Activated naive CD8-positive, alpha-beta T cell treated with anti-CD3 and anti-CD28 coated beads, Interleukin-2, amount 10 ng/mL, durations not matched to agents 7 days and 5 days (primary cell): ENCODE data around the gene COL18A1. TPM values are rescaled to one million over a fixed set of nuclear protein-coding genes. Genes with fewer than 3 reads are reported as not detected.
"Not testable (repeated sequence)": the region's sequence is repeated elsewhere in the genome, so short reads cannot be mapped to it uniquely, and the experiment has no call there.

Experiments
- ATAC-seq: fragments of 150-1000 bp; cut with Tn5 transposase; one replicate; pipeline ENCODE4 v1.10.0; 2021; ENCODE audit warnings: low read depth, moderate library complexity
- POLR2A ChIA-PET: fragments of 350-600 bp; sonication (Branson Sonifier 250); formaldehyde crosslinking; loops from one replicate; lab custom pipeline; 2021; ENCODE audit warnings: antibody characterized with exemption; lab: Charles Lee
- DNase-seq: peaks from one replicate; pipeline ENCODE4 v3.0.0; 2021
- H3K27ac Mint-ChIP-seq: one replicate; pipeline ENCODE4 v1.8.0; 2022; ENCODE audit warnings: mild to moderate bottlenecking, mixed read lengths
- H3K27me3 Mint-ChIP-seq: one replicate; pipeline ENCODE4 v1.8.0; 2022; ENCODE audit warnings: mild to moderate bottlenecking, moderate library complexity, mixed read lengths
- H3K36me3 Mint-ChIP-seq: one replicate; pipeline ENCODE4 v1.8.0; 2021; ENCODE audit warnings: mild to moderate bottlenecking, mixed read lengths
- H3K4me1 Mint-ChIP-seq: one replicate; pipeline ENCODE4 v1.8.0; 2021; ENCODE audit warnings: mixed read lengths
- H3K4me3 Mint-ChIP-seq: one replicate; pipeline ENCODE4 v1.8.0; 2022; ENCODE audit warnings: mild to moderate bottlenecking, moderate library complexity, mixed read lengths
- H3K9me3 Mint-ChIP-seq: one replicate; pipeline ENCODE4 v1.8.0; 2021; ENCODE audit warnings: mixed read lengths
- total RNA-seq, 2 experiments: library from RNA; stranded (reverse); gene quantifications; one replicate each; pipeline ENCODE4 v1.2.3, GENCODE V29; 2021

Gene COL18A1
- total RNA-seq, 2 experiments from 2014 or later, result 12.5 to 12.8 TPM

GRCh38 chr21:45502006-45502345 is 97.0 kb downstream of the COL18A1 start:
- no peak for ATAC-seq
- Mint-ChIP-seq H3K27ac (no peak overlapping the region), H3K9me3 (peaks cover 7% of the 10 kb centered on the region), H3K4me1 (peaks cover 4% of the 10 kb centered on the region), H3K4me3 (no peak overlapping the region), H3K27me3 (no peaks in the 10 kb centered on the region), H3K36me3 (peaks cover 7% of the 10 kb centered on the region)
- DNase-seq, result no peak
- POLR2A ChIA-PET, result no interaction called here

GRCh38 chr21:45502600-45502999 is 97.6 kb downstream of the COL18A1 start:
- peaks cover 4% of the 10 kb centered on the region for H3K4me1 Mint-ChIP-seq
- POLR2A ChIA-PET, result no interaction called here

GRCh38 chr21:45503226-45503625 is 98.3 kb downstream of the COL18A1 start:
- H3K9me3 Mint-ChIP-seq, H3K4me1 Mint-ChIP-seq, POLR2A ChIA-PET, H3K27ac Mint-ChIP-seq, H3K27me3 Mint-ChIP-seq, DNase-seq, H3K36me3 Mint-ChIP-seq, ATAC-seq, H3K4me3 Mint-ChIP-seq: not testable (repeated sequence)

More at GRCh38 chr21:45502600-45502999, 97.6 kb downstream of the COL18A1 start:
- ATAC-seq (no peak), DNase-seq (no peak)
- Mint-ChIP-seq H3K36me3 (peaks cover 7% of the 10 kb centered on the region), H3K4me3 (no peak overlapping the region), H3K27me3 (no peaks in the 10 kb centered on the region), H3K9me3 (peaks cover 7% of the 10 kb centered on the region), H3K27ac (no peak overlapping the region)

- Mint-ChIP-seq H3K9me3 (peaks cover 7% of the 10 kb centered on the region), H3K4me1 (peaks cover 4% of the 10 kb centered on the region), H3K27me3 (no peaks in the 10 kb centered on the region), H3K36me3 (peaks cover 7% of the 10 kb centered on the region), H3K4me3 (no peak overlapping the region), H3K27ac (no peak overlapping the region)
- ATAC-seq, result no peak
- DNase-seq, result no peak
- POLR2A ChIA-PET, result interaction anchor here (1.2 kb wide), 1 partner anchor 12 kb away, joined by 4 read pairs; no protein-coding TSS in a partner anchor
These were observed 99.1 kb downstream of the COL18A1 start for GRCh38 chr21:45504021-45504515.

- H3K36me3 Mint-ChIP-seq, result peaks cover 3% of the 10 kb centered on the region
- ATAC-seq, result no peak
These were observed 99.8 kb downstream of the COL18A1 start for GRCh38 chr21:45504516-45505415.

GRCh38 chr21:45505416-45506021 is 100.6 kb downstream of the COL18A1 start:
- ATAC-seq, result no peak
- POLR2A ChIA-PET, result no interaction called here
- no peaks in the 10 kb centered on the region for H3K36me3 Mint-ChIP-seq
- no peaks in the 10 kb centered on the region for H3K4me1 Mint-ChIP-seq
- H3K4me3 Mint-ChIP-seq, result no peak overlapping the region
- no peak overlapping the region for H3K27ac Mint-ChIP-seq
- DNase-seq, result no peak
- no peaks in the 10 kb centered on the region for H3K27me3 Mint-ChIP-seq
- peaks cover 1% of the 10 kb centered on the region for H3K9me3 Mint-ChIP-seq

More at GRCh38 chr21:45504516-45505415, 99.8 kb downstream of the COL18A1 start:
- Mint-ChIP-seq H3K27ac (no peak overlapping the region), H3K4me1 (peaks cover 2% of the 10 kb centered on the region), H3K4me3 (no peak overlapping the region), H3K27me3 (no peaks in the 10 kb centered on the region), H3K9me3 (peaks cover 4% of the 10 kb centered on the region)
- DNase-seq, result no peak
- POLR2A ChIA-PET, result interaction anchor here (0.6 to 1.2 kb wide), 2 partner anchors 13 to 25 kb away, joined by 3 to 4 read pairs; no protein-coding TSS in a partner anchor

- no peak overlapping the region for H3K4me3 Mint-ChIP-seq
- no peaks in the 10 kb centered on the region for H3K36me3 Mint-ChIP-seq
- H3K27ac Mint-ChIP-seq, result no peak overlapping the region
- H3K27me3 Mint-ChIP-seq, result no peaks in the 10 kb centered on the region
- peaks cover 1% of the 10 kb centered on the region for H3K9me3 Mint-ChIP-seq
- H3K4me1 Mint-ChIP-seq, result no peaks in the 10 kb centered on the region
- POLR2A ChIA-PET, result no interaction called here
- no peak for DNase-seq
- no peak for ATAC-seq
These were observed 101.4 kb downstream of the COL18A1 start for GRCh38 chr21:45506241-45506817.

- POLR2A ChIA-PET, result interaction anchor here (1.2 kb wide), 1 partner anchor 24 kb away, joined by 3 read pairs; no protein-coding TSS in a partner anchor
- H3K27me3 Mint-ChIP-seq, result no peaks in the 10 kb centered on the region
- no peak for ATAC-seq
These were observed 102.0 kb downstream of the COL18A1 start for GRCh38 chr21:45506836-45507522.

GRCh38 chr21:45507523-45507875 is 102.5 kb downstream of the COL18A1 start:
- no peaks in the 10 kb centered on the region for H3K36me3 Mint-ChIP-seq
- DNase-seq (no peak), ATAC-seq (no peak)
- POLR2A ChIA-PET, result interaction anchor here (1.2 kb wide), 1 partner anchor 24 kb away, joined by 3 read pairs; no protein-coding TSS in a partner anchor
- H3K27ac Mint-ChIP-seq, result no peak overlapping the region
- H3K27me3 Mint-ChIP-seq, result no peaks in the 10 kb centered on the region
- H3K4me1 Mint-ChIP-seq, result no peaks in the 10 kb centered on the region
- H3K4me3 Mint-ChIP-seq, result no peak overlapping the region
- H3K9me3 Mint-ChIP-seq, result peaks cover 1% of the 10 kb centered on the region

More at GRCh38 chr21:45506836-45507522, 102.0 kb downstream of the COL18A1 start:
- peaks cover 1% of the 10 kb centered on the region for H3K9me3 Mint-ChIP-seq
- DNase-seq, result no peak
- no peak overlapping the region for H3K4me3 Mint-ChIP-seq
- H3K4me1 Mint-ChIP-seq, result no peaks in the 10 kb centered on the region
- no peaks in the 10 kb centered on the region for H3K36me3 Mint-ChIP-seq
- H3K27ac Mint-ChIP-seq, result no peak overlapping the region

- H3K9me3 Mint-ChIP-seq, result peaks cover 1% of the 10 kb centered on the region
- peak; percentile 10 for ATAC-seq
- H3K4me1 Mint-ChIP-seq, result no peaks in the 10 kb centered on the region
- no peaks in the 10 kb centered on the region for H3K36me3 Mint-ChIP-seq
- POLR2A ChIA-PET, result interaction anchor here (1.2 kb wide), 1 partner anchor 25 kb away, joined by 3 read pairs; no protein-coding TSS in a partner anchor
- peak overlapping the region; percentile 23 for H3K27ac Mint-ChIP-seq
- DNase-seq, result no peak
- H3K27me3 Mint-ChIP-seq, result no peaks in the 10 kb centered on the region
- no peak overlapping the region for H3K4me3 Mint-ChIP-seq
These were observed 103.0 kb downstream of the COL18A1 start for GRCh38 chr21:45507888-45508508.

GRCh38 chr21:45508607-45509565 is 103.9 kb downstream of the COL18A1 start:
- no peaks in the 10 kb centered on the region for H3K9me3 Mint-ChIP-seq
- POLR2A ChIA-PET, result interaction anchor here (1.2 kb wide), 1 partner anchor 26 kb away, joined by 3 read pairs; no protein-coding TSS in a partner anchor
- DNase-seq, result no peak
- no peak overlapping the region for H3K4me3 Mint-ChIP-seq
- no peaks in the 10 kb centered on the region for H3K27me3 Mint-ChIP-seq
- H3K36me3 Mint-ChIP-seq, result no peaks in the 10 kb centered on the region
- ATAC-seq, result peak; percentile 19
- H3K27ac Mint-ChIP-seq, result no peak overlapping the region
- no peaks in the 10 kb centered on the region for H3K4me1 Mint-ChIP-seq
